Left cardiac atrium (tissue), 4 donors: Measurements from ENCODE around the gene ADGRD2. TPM values are rescaled to one million over a fixed set of nuclear protein-coding genes. Genes with fewer than 3 reads are reported as not detected.

Experiments used
- ATAC-seq, 2 donors: fragments of 200-7000 bp; cut with Tn5 transposase; one replicate each; pipeline ENCODE4 v1.9.1; 2020; ENCODE audit warnings: mild to moderate bottlenecking in 2 of 2, moderate library complexity in 2 of 2
- DNase-seq: peaks from one replicate; pipeline ENCODE4 v3.0.0-alpha.2; 2020
- intact Hi-C, 2 donors: fragments of 100-400 bp; cut with DNase I; formaldehyde crosslinking; loops; one replicate each; pipeline versions ENCODE4 v1.14.1 to v1.15.1; 2022 to 2023
- total RNA-seq, 2 donors: library from RNA; stranded (reverse); fragmentation: NEBNext Ultra II Directional; extraction: Animal tissue kit (Norgen Biotek cat#: 25700); gene quantifications; one replicate each; pipeline ENCODE4 v1.2.1, GENCODE V29; 2021
- donor health status: DM: no; HTN: yes; CAD: no.
- donor health status: DM: no; HTN: yes; CAD: no; lungs with severe emphysema.
- donor health status: DM: yes; HTN: yes; CAD: no.
- donor health status: Dilated cardiomyopathy.

Gene ADGRD2
- total RNA-seq, 2 donors from 2014 or later, result not detected

GRCh38 chr9:124503713-124504529 is 53.7 kb downstream of the ADGRD2 start:
- intact Hi-C loops, result no loop called here
- DNase-seq (no peak), ATAC-seq (no peak)

GRCh38 chr9:124504530-124505005 is 54.3 kb downstream of the ADGRD2 start:
- intact Hi-C loops, result no loop called here
- DNase-seq, result no peak
- ATAC-seq, result no peak

- no peak for DNase-seq
- ATAC-seq, result no peak
Observed at GRCh38 chr9:124505006-124505900, 55.0 kb downstream of the ADGRD2 start.

GRCh38 chr9:124505901-124506346 is 55.7 kb downstream of the ADGRD2 start:
- intact Hi-C loops, result no loop called here
- no peak for ATAC-seq
- DNase-seq, result no peak

More at GRCh38 chr9:124505006-124505900, 55.0 kb downstream of the ADGRD2 start:
- intact Hi-C loops, result no loop called here

GRCh38 chr9:124506433-124506832 is 56.2 kb downstream of the ADGRD2 start:
- intact Hi-C loops, result no loop called here
- DNase-seq, result no peak
- ATAC-seq, result no peak

- DNase-seq, result no peak
- no peak for ATAC-seq
Observed at GRCh38 chr9:124506931-124507879, 57.0 kb downstream of the ADGRD2 start, which contains the start of gene NR5A1. Gene NR5A1, minus strand, starts transcription at chr9:124507399. Its CDS starts 4,004 bp downstream, at chr9:124503395.

GRCh38 chr9:124507880-124508423 is 57.7 kb downstream of the ADGRD2 start:
- no peak for DNase-seq
- intact Hi-C loops, result no loop called here
- ATAC-seq, result no peak

More at GRCh38 chr9:124506931-124507879, 57.0 kb downstream of the ADGRD2 start, which contains the start of gene NR5A1:
- intact Hi-C loops, result no loop called here

GRCh38 chr9:124510650-124511425 is 60.6 kb downstream of the ADGRD2 start:
- intact Hi-C loops, result no loop called here
- ATAC-seq (no peak), DNase-seq (no peak)

GRCh38 chr9:124511426-124511840 is 61.2 kb downstream of the ADGRD2 start:
- intact Hi-C loops, result no loop called here
- no peak for ATAC-seq
- DNase-seq, result no peak

GRCh38 chr9:124511891-124512805 is 61.9 kb downstream of the ADGRD2 start:
- ATAC-seq, result peak; percentile 9 to 12
- DNase-seq, result no peak
- intact Hi-C loops, result no loop called here

- ATAC-seq (peak in 1 of 2 donors; percentile 8), DNase-seq (no peak)
- intact Hi-C loops, result no loop called here
Observed at GRCh38 chr9:124512806-124513204, 62.6 kb downstream of the ADGRD2 start.

GRCh38 chr9:124513376-124513994 is 63.2 kb downstream of the ADGRD2 start:
- peak; percentile 77 to 88 for ATAC-seq

GRCh38 chr9:124514125-124514524 is 63.9 kb downstream of the ADGRD2 start:
- no peak for DNase-seq
- intact Hi-C loops, result no loop called here
- no peak for ATAC-seq

More at GRCh38 chr9:124513376-124513994, 63.2 kb downstream of the ADGRD2 start:
- intact Hi-C loops, result no loop called here
- no peak for DNase-seq

- intact Hi-C loops, result no loop called here
- ATAC-seq (no peak), DNase-seq (no peak)
Observed at GRCh38 chr9:124514874-124515273, 64.6 kb downstream of the ADGRD2 start.

- intact Hi-C loops, result no loop called here
- no peak for ATAC-seq
- no peak for DNase-seq
Observed at GRCh38 chr9:124517600-124517999, 67.3 kb downstream of the ADGRD2 start.

GRCh38 chr9:124518116-124518515 is 67.9 kb downstream of the ADGRD2 start:
- intact Hi-C loops, result no loop called here
- DNase-seq (no peak), ATAC-seq (no peak)
